HEK293T (cell line): ENCODE measurements around the gene TLR5.

Experiments
- ARNT ChIP-seq: fragments of 450-650 bp; IDR thresholded peaks from 2 replicates; pipeline ENCODE4 v1.6.1; 2017; ENCODE audit warnings: mild to moderate bottlenecking
- BHLHE40 ChIP-seq: fragments of 450-650 bp; IDR thresholded peaks from 2 replicates; pipeline ENCODE4 v1.6.1; 2016; ENCODE audit warnings: mild to moderate bottlenecking, moderate library complexity, borderline replicate concordance
- CTBP1 ChIP-seq: fragments of 450-650 bp; IDR thresholded peaks from 2 replicates; pipeline ENCODE4 v1.6.1; 2016; ENCODE audit warnings: borderline replicate concordance
- ELF4 ChIP-seq: fragments of 450-650 bp; IDR thresholded peaks from 2 replicates; pipeline ENCODE4 v1.6.1; 2017; ENCODE audit warnings: antibody characterized with exemption
- FOXM1 ChIP-seq: fragments of 450-650 bp; IDR thresholded peaks from 2 replicates; pipeline ENCODE4 v1.6.1; 2017; ENCODE audit warnings: mild to moderate bottlenecking, borderline replicate concordance
- HDGF ChIP-seq: fragments of 450-650 bp; IDR thresholded peaks from 2 replicates; pipeline ENCODE4 v1.6.1; 2017; ENCODE audit warnings: antibody characterized with exemption, borderline replicate concordance
- NFRKB ChIP-seq: fragments of 450-650 bp; IDR thresholded peaks from 2 replicates; pipeline ENCODE4 v1.6.1; 2016; ENCODE audit warnings: mild to moderate bottlenecking, moderate library complexity
- SP1 ChIP-seq: fragments of 450-650 bp; IDR thresholded peaks from 2 replicates; pipeline ENCODE4 v1.6.1; 2017
- SUZ12 ChIP-seq: fragments of 450-650 bp; IDR thresholded peaks from 2 replicates; pipeline ENCODE4 v1.6.1; 2016; ENCODE audit warnings: mild to moderate bottlenecking
- TARDBP ChIP-seq: fragments of 450-650 bp; IDR thresholded peaks from 2 replicates; pipeline ENCODE4 v1.6.1; 2016
- ZNF384 ChIP-seq: fragments of 450-650 bp; IDR thresholded peaks from 2 replicates; pipeline ENCODE4 v1.6.1; 2016
- TF ChIP-seq, protein P1 (sequence below): fragments of 450-650 bp; IDR thresholded peaks from 2 replicates; pipeline ENCODE4 v1.6.1; 2016

DNA sequence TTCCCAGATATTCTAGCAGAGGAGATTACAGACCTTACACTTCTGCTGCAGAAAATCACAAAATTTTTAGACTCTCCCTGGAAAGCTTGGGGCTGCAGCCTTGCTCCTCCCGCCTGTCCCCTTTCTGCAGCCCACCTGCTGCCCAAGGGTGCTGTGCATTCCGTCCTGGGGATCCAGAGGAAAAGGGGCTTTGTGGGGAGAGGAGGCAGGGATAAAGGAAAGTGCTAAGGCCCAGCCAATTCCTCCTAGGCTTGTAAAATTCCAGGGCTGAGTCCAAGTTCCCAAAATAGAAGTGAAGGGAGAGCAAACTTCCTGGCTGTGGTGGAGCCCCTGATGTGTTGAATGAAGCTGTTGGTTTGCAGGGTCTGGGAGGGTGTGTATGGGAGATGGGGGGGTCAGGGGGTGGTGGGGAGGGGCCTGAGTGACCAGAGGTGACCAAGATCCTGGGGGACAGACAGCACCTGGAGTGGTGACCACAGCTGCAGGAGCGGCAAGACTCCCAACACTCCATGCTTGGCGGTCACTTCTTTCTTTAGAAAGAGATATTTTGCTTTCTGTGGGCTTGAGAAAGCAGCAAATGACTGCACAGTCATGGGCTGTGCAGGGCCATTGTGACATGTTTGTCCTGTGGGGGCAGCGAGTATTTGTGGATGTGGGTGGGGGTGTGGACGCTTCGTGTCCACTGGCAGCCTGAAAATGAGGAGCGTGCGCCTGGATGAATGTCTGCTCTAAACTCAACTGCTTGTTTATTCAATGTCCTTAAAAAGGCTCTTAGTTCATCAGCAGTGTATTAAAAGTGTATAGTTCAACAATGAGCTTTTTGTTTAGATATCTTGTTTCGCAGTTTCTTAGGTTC lies 68.4 kb downstream of the TLR5 start:
- TF ChIP-seq BHLHE40 (no peak), SP1 (no peak), SUZ12 (no peak), FOXM1 (no peak), ARNT (no peak), NFRKB (no peak), CTBP1 (no peak), ELF4 (no peak), ZNF384 (no peak), HDGF (no peak), TARDBP (no peak)
- TF ChIP-seq, protein P1, sequence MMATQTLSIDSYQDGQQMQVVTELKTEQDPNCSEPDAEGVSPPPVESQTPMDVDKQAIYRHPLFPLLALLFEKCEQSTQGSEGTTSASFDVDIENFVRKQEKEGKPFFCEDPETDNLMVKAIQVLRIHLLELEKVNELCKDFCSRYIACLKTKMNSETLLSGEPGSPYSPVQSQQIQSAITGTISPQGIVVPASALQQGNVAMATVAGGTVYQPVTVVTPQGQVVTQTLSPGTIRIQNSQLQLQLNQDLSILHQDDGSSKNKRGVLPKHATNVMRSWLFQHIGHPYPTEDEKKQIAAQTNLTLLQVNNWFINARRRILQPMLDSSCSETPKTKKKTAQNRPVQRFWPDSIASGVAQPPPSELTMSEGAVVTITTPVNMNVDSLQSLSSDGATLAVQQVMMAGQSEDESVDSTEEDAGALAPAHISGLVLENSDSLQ, result no peak
